Adipose tissue (tissue), 3 donors: ENCODE data around the gene RBPJL. TPM values are rescaled to one million over a fixed set of nuclear protein-coding genes. Genes with fewer than 3 reads are reported as not detected.

Source experiments
- H3K27ac ChIP-seq: one replicate; pipeline ENCODE4 v1.5.1; 2013; ENCODE audit warnings: low read depth, low read length
- WGBS, 3 donors: extraction: QIAGEN DNeasy Blood & Tissue Kit; methylation state at CpG; one replicate each; pipeline ENCODE4 v1.1.7; 2013; 5-methylcytosine and 5-hydroxymethylcytosine counted together
- polyA plus RNA-seq, 3 donors: library from polyadenylated mRNA; stranded (reverse); fragments of 200-250 nt; gene quantifications; one replicate each; pipeline ENCODE4 v1.2.3, GENCODE V29; 2013
- donor health status: healthy with polysubstance abuse.
- donor health status: Bipolar disorder and iron deficiency.
- donor health status: healthy.

The RBPJL gene
- polyA plus RNA-seq, 3 donors: 0.19 to 233 TPM; not detected in 1

GRCh38 chr20:45311589-45312211, 5.1 kb downstream of the RBPJL start:
- 13 to 20% (median 18%) methylated on average over 45 of the region's 45 CpGs for WGBS, 3 donors
- no peak overlapping the region for H3K27ac ChIP-seq

- 27 to 59% (median 56%) methylated on average over 21 of the region's 21 CpGs for WGBS, 3 donors
- no peak overlapping the region for H3K27ac ChIP-seq
Observed at GRCh38 chr20:45312241-45312640, 5.6 kb downstream of the RBPJL start.

- 62 to 93% (median 92%) methylated on average over 8 of the region's 8 CpGs for WGBS, 3 donors
- no peak overlapping the region for H3K27ac ChIP-seq
Observed at GRCh38 chr20:45313065-45313695, 6.5 kb downstream of the RBPJL start.

- no peak overlapping the region for H3K27ac ChIP-seq
- 51 to 86% (median 79%) methylated on average over 11 of the region's 11 CpGs for WGBS, 3 donors
Observed at GRCh38 chr20:45313943-45314342, 7.3 kb downstream of the RBPJL start.

- WGBS, 3 donors: 86 to 91% (median 89%) methylated on average over 4 of the region's 4 CpGs
- no peak overlapping the region for H3K27ac ChIP-seq
Observed at GRCh38 chr20:45315672-45316071, 9.0 kb downstream of the RBPJL start.

- 23 to 51% (median 27%) methylated on average over 68 to 71 of the region's 71 CpGs for WGBS, 3 donors
Observed at GRCh38 chr20:45316150-45317080, 9.8 kb downstream of the RBPJL start.

GRCh38 chr20:45317826-45318225, 11.2 kb downstream of the RBPJL start:
- no peak overlapping the region for H3K27ac ChIP-seq
- 61 to 73% (median 71%) methylated on average over 3 of the region's 3 CpGs for WGBS, 3 donors

More at GRCh38 chr20:45316150-45317080, 9.8 kb downstream of the RBPJL start:
- H3K27ac ChIP-seq: no peak overlapping the region

- 64 to 68% (median 66%) methylated on average over 7 of the region's 7 CpGs for WGBS, 3 donors
- no peak overlapping the region for H3K27ac ChIP-seq
Observed at GRCh38 chr20:45318386-45318939, 11.8 kb downstream of the RBPJL start.

GRCh38 chr20:45318948-45319347, 12.3 kb downstream of the RBPJL start:
- H3K27ac ChIP-seq: no peak overlapping the region
- 59 to 71% (median 68%) methylated on average over 2 of the region's 2 CpGs for WGBS, 3 donors

GRCh38 chr20:45320948-45321595, 14.4 kb downstream of the RBPJL start:
- no peak overlapping the region for H3K27ac ChIP-seq
- WGBS, 3 donors: 54 to 78% (median 65%) methylated on average over 5 of the region's 5 CpGs

- no peak overlapping the region for H3K27ac ChIP-seq
- 41 to 60% (median 53%) methylated on average over 7 of the region's 7 CpGs for WGBS, 3 donors
Observed at GRCh38 chr20:45322952-45323383, 16.3 kb downstream of the RBPJL start.

GRCh38 chr20:45323731-45324130, 17.1 kb downstream of the RBPJL start:
- no peak overlapping the region for H3K27ac ChIP-seq

- 59 to 81% (median 71%) methylated on average over 6 of the region's 6 CpGs for WGBS, 3 donors
- no peak overlapping the region for H3K27ac ChIP-seq
Observed at GRCh38 chr20:45325371-45325770, 18.7 kb downstream of the RBPJL start.

GRCh38 chr20:45328451-45328850, 21.8 kb downstream of the RBPJL start:
- 92 to 94% (median 93%) methylated on average over 4 of the region's 4 CpGs for WGBS, 3 donors
- no peak overlapping the region for H3K27ac ChIP-seq

GRCh38 chr20:45329497-45330319, 23.1 kb downstream of the RBPJL start:
- no peak overlapping the region for H3K27ac ChIP-seq
- WGBS, 3 donors: 41 to 87% (median 86%) methylated on average over 7 of the region's 7 CpGs

- WGBS, 3 donors: 93 to 96% (median 93%) methylated on average over 3 of the region's 3 CpGs
- no peak overlapping the region for H3K27ac ChIP-seq
Observed at GRCh38 chr20:45330476-45330875, 23.8 kb downstream of the RBPJL start.

GRCh38 chr20:45336530-45337366, 30.1 kb downstream of the RBPJL start:
- no peak overlapping the region for H3K27ac ChIP-seq
- WGBS, 3 donors: 55 to 78% (median 68%) methylated on average over 11 of the region's 11 CpGs
